ENCODE data around the gene SLC4A7. TPM values are rescaled to one million over a fixed set of nuclear protein-coding genes. Genes with fewer than 3 reads are reported as not detected.

The SLC4A7 gene
- total and polyA plus RNA-seq, 5 experiments from 2014 or later = 7.6 to 44.3 (median 13.1) TPM

- no peaks in the 10 kb centered on the region for H3K36me3 Mint-ChIP-seq
- peaks cover 0 to 2% (median 0%) of the 10 kb centered on the region in 5 donors for H3K27me3 Mint-ChIP-seq
- POLR2A ChIA-PET = no interaction called here
- peaks cover 11 to 17% (median 16%) of the 10 kb centered on the region in 4 donors for H3K4me1 Mint-ChIP-seq
- DNase-seq (no peak), ATAC-seq (no peak)
- no peak overlapping the region for H3K27ac Mint-ChIP-seq
- no peaks in the 10 kb centered on the region for H3K9me3 Mint-ChIP-seq
- H3K4me3 Mint-ChIP-seq = no peak overlapping the region
Observed at GRCh38 chr3:27366062-27366591, 118.1 kb downstream of the SLC4A7 start.

- DNase-seq = no peak
- Mint-ChIP-seq H3K27ac (peak overlapping the region in 1 of 10 donors; percentile 6), H3K27me3 (peaks cover 0 to 4% (median 0%) of the 10 kb centered on the region in 5 donors), H3K4me3 (peak overlapping the region in 1 of 10 donors; percentile 30), H3K4me1 (peaks cover 0 to 36% (median 12%) of the 10 kb centered on the region in 4 donors), H3K9me3 (no peaks in the 10 kb centered on the region), H3K36me3 (no peaks in the 10 kb centered on the region)
- ATAC-seq = no peak
- POLR2A ChIA-PET = no interaction called here
Observed at GRCh38 chr3:27360113-27361078, 123.8 kb downstream of the SLC4A7 start.

GRCh38 chr3:27358372-27358771 is 125.8 kb downstream of the SLC4A7 start:
- DNase-seq (no peak), ATAC-seq (no peak)
- H3K27me3 Mint-ChIP-seq = peaks cover 0 to 7% (median 0%) of the 10 kb centered on the region in 5 donors
- POLR2A ChIA-PET = no interaction called here
- no peaks in the 10 kb centered on the region for H3K36me3 Mint-ChIP-seq
- H3K4me3 Mint-ChIP-seq = no peak overlapping the region
- H3K27ac Mint-ChIP-seq = no peak overlapping the region
- H3K9me3 Mint-ChIP-seq = no peaks in the 10 kb centered on the region
- peaks cover 0 to 36% (median 12%) of the 10 kb centered on the region in 4 donors for H3K4me1 Mint-ChIP-seq

GRCh38 chr3:27357665-27358258 is 126.4 kb downstream of the SLC4A7 start:
- POLR2A ChIA-PET = no interaction called here
- ATAC-seq (peak; percentile 80 to 88), DNase-seq (peak in 9 of 10 donors; percentile 16 to 72 (median 48))
- no peak overlapping the region for H3K4me3 Mint-ChIP-seq
- H3K4me1 Mint-ChIP-seq = peaks cover 0 to 36% (median 12%) of the 10 kb centered on the region in 4 donors
- H3K27me3 Mint-ChIP-seq = peaks cover 0 to 7% (median 0%) of the 10 kb centered on the region in 5 donors
- peak overlapping the region in 1 of 10 donors; percentile 61 for H3K27ac Mint-ChIP-seq
- no peaks in the 10 kb centered on the region for H3K9me3 Mint-ChIP-seq
- H3K36me3 Mint-ChIP-seq = no peaks in the 10 kb centered on the region

- H3K36me3 Mint-ChIP-seq = no peaks in the 10 kb centered on the region
- POLR2A ChIA-PET = no interaction called here
- H3K9me3 Mint-ChIP-seq = no peaks in the 10 kb centered on the region
- peaks cover 0 to 7% (median 0%) of the 10 kb centered on the region in 5 donors for H3K27me3 Mint-ChIP-seq
- no peak for DNase-seq
- no peak for ATAC-seq
- H3K27ac Mint-ChIP-seq = no peak overlapping the region
- peaks cover 0 to 36% (median 12%) of the 10 kb centered on the region in 4 donors for H3K4me1 Mint-ChIP-seq
- H3K4me3 Mint-ChIP-seq = no peak overlapping the region
Observed at GRCh38 chr3:27356976-27357375, 127.2 kb downstream of the SLC4A7 start.

GRCh38 chr3:27354588-27355203 is 129.5 kb downstream of the SLC4A7 start:
- Mint-ChIP-seq H3K9me3 (no peaks in the 10 kb centered on the region), H3K27ac (no peak overlapping the region), H3K4me3 (no peak overlapping the region), H3K36me3 (no peaks in the 10 kb centered on the region), H3K27me3 (peaks cover 0 to 7% (median 0%) of the 10 kb centered on the region in 5 donors), H3K4me1 (peaks cover 0 to 27% (median 9%) of the 10 kb centered on the region in 4 donors)
- POLR2A ChIA-PET = no interaction called here
- DNase-seq (no peak), ATAC-seq (no peak)

GRCh38 chr3:27354161-27354560 is 130.0 kb downstream of the SLC4A7 start:
- ATAC-seq = no peak

GRCh38 chr3:27353221-27353620 is 131.0 kb downstream of the SLC4A7 start:
- DNase-seq (no peak), ATAC-seq (no peak)
- H3K4me3 Mint-ChIP-seq = no peak overlapping the region
- H3K27ac Mint-ChIP-seq = no peak overlapping the region
- no peaks in the 10 kb centered on the region for H3K36me3 Mint-ChIP-seq
- no peaks in the 10 kb centered on the region for H3K9me3 Mint-ChIP-seq
- peaks cover 0 to 7% (median 0%) of the 10 kb centered on the region in 5 donors for H3K27me3 Mint-ChIP-seq
- POLR2A ChIA-PET = no interaction called here
- H3K4me1 Mint-ChIP-seq = peaks cover 0 to 17% (median 2%) of the 10 kb centered on the region in 4 donors

More at GRCh38 chr3:27354161-27354560, 130.0 kb downstream of the SLC4A7 start:
- H3K27me3 Mint-ChIP-seq = peaks cover 0 to 7% (median 0%) of the 10 kb centered on the region in 5 donors
- H3K36me3 Mint-ChIP-seq = no peaks in the 10 kb centered on the region
- POLR2A ChIA-PET = no interaction called here
- peaks cover 0 to 26% (median 6%) of the 10 kb centered on the region in 4 donors for H3K4me1 Mint-ChIP-seq
- H3K27ac Mint-ChIP-seq = no peak overlapping the region
- DNase-seq = no peak
- no peaks in the 10 kb centered on the region for H3K9me3 Mint-ChIP-seq
- no peak overlapping the region for H3K4me3 Mint-ChIP-seq

- Mint-ChIP-seq H3K36me3 (no peaks in the 10 kb centered on the region), H3K4me3 (no peak overlapping the region)
- POLR2A ChIA-PET = no interaction called here
Observed at GRCh38 chr3:27352047-27352446, 132.1 kb downstream of the SLC4A7 start.

GRCh38 chr3:27349832-27350231 is 134.4 kb downstream of the SLC4A7 start:
- Mint-ChIP-seq H3K27me3 (peaks cover 0 to 3% (median 0%) of the 10 kb centered on the region in 5 donors), H3K9me3 (no peaks in the 10 kb centered on the region), H3K4me1 (peaks cover 0 to 12% (median 0%) of the 10 kb centered on the region in 4 donors), H3K4me3 (peak overlapping the region in 2 of 10 donors; percentile 45 to 55), H3K36me3 (no peaks in the 10 kb centered on the region), H3K27ac (peak overlapping the region in 1 of 10 donors; percentile 51)
- ATAC-seq = no peak
- POLR2A ChIA-PET = no interaction called here
- no peak for DNase-seq

More at GRCh38 chr3:27352047-27352446, 132.1 kb downstream of the SLC4A7 start:
- peaks cover 0 to 7% (median 0%) of the 10 kb centered on the region in 5 donors for H3K27me3 Mint-ChIP-seq
- DNase-seq (no peak), ATAC-seq (no peak)
- H3K27ac Mint-ChIP-seq = no peak overlapping the region
- H3K4me1 Mint-ChIP-seq = peaks cover 0 to 9% (median 0%) of the 10 kb centered on the region in 4 donors
- H3K9me3 Mint-ChIP-seq = no peaks in the 10 kb centered on the region

- Mint-ChIP-seq H3K4me1 (peaks cover 0 to 12% (median 0%) of the 10 kb centered on the region in 4 donors), H3K9me3 (no peaks in the 10 kb centered on the region), H3K27ac (no peak overlapping the region), H3K36me3 (no peaks in the 10 kb centered on the region), H3K4me3 (no peak overlapping the region), H3K27me3 (no peaks in the 10 kb centered on the region)
- ATAC-seq (no peak), DNase-seq (no peak)
- POLR2A ChIA-PET = no interaction called here
Observed at GRCh38 chr3:27345959-27346865, 138.0 kb downstream of the SLC4A7 start.

- Mint-ChIP-seq H3K4me1 (peaks cover 0 to 12% (median 0%) of the 10 kb centered on the region in 4 donors), H3K27me3 (no peaks in the 10 kb centered on the region), H3K36me3 (no peaks in the 10 kb centered on the region), H3K4me3 (no peak overlapping the region), H3K9me3 (no peaks in the 10 kb centered on the region), H3K27ac (peak overlapping the region in 2 of 10 donors; percentile 1 to 25)
- DNase-seq = peak in 2 of 10 donors; percentile 1 to 23
- peak in 1 of 2 donors; percentile 65 for ATAC-seq
- POLR2A ChIA-PET = no interaction called here
Observed at GRCh38 chr3:27345493-27345892, 138.7 kb downstream of the SLC4A7 start.
